Adipose tissue (tissue), 3 donors: Measurements from ENCODE around the gene PCMTD2. TPM values are rescaled to one million over a fixed set of nuclear protein-coding genes. Genes with fewer than 3 reads are reported as not detected.
"Not testable (repeated sequence)": the region's sequence is repeated elsewhere in the genome, so short reads cannot be mapped to it uniquely, and the experiment has no call there.

Source experiments
- H3K27ac ChIP-seq: one replicate; pipeline ENCODE4 v1.5.1; 2013; ENCODE audit warnings: low read depth, low read length
- WGBS, 3 donors: extraction: QIAGEN DNeasy Blood & Tissue Kit; methylation state at CpG; one replicate each; pipeline ENCODE4 v1.1.7; 2013; 5-methylcytosine and 5-hydroxymethylcytosine counted together
- polyA plus RNA-seq, 3 donors: library from polyadenylated mRNA; stranded (reverse); fragments of 200-250 nt; gene quantifications; one replicate each; pipeline ENCODE4 v1.2.3, GENCODE V29; 2013
- donor health status: healthy with polysubstance abuse.
- donor health status: Bipolar disorder and iron deficiency.
- donor health status: healthy.

The PCMTD2 gene
- polyA plus RNA-seq, 3 donors, result 17.5 to 29.0 (median 21.1) TPM

- 95 to 100% (median 95%) methylated on average over 4 to 17 of the region's 17 CpGs for WGBS, 3 donors
- H3K27ac ChIP-seq, result not testable (repeated sequence)
Observed at GRCh38 chr20:64234921-64235565, 20.5 kb upstream of the PCMTD2 start.

GRCh38 chr20:64236137-64237088 lies 19.1 kb upstream of the PCMTD2 start:
- H3K27ac ChIP-seq, result no peak overlapping the region
- WGBS, 3 donors, result 79 to 90% (median 90%) methylated on average over 18 to 27 of the region's 27 CpGs

- no peak overlapping the region for H3K27ac ChIP-seq
- WGBS, 3 donors, result 90 to 94% (median 93%) methylated on average over 17 of the region's 17 CpGs
Observed at GRCh38 chr20:64237316-64237715, 18.2 kb upstream of the PCMTD2 start.

- 61 to 75% (median 63%) methylated on average over 11 of the region's 11 CpGs for WGBS, 3 donors
- no peak overlapping the region for H3K27ac ChIP-seq
Observed at GRCh38 chr20:64238115-64238825, 17.3 kb upstream of the PCMTD2 start.

- no peak overlapping the region for H3K27ac ChIP-seq
- 69 to 78% (median 70%) methylated on average over 7 of the region's 7 CpGs for WGBS, 3 donors
Observed at GRCh38 chr20:64238851-64239387, 16.6 kb upstream of the PCMTD2 start.

GRCh38 chr20:64239449-64240242 lies 15.9 kb upstream of the PCMTD2 start:
- WGBS, 3 donors, result 89 to 92% (median 89%) methylated on average over 19 of the region's 19 CpGs
- H3K27ac ChIP-seq, result no peak overlapping the region

- 85 to 94% (median 93%) methylated on average over 26 of the region's 26 CpGs for WGBS, 3 donors
- no peak overlapping the region for H3K27ac ChIP-seq
Observed at GRCh38 chr20:64240243-64241015, 15.1 kb upstream of the PCMTD2 start.

GRCh38 chr20:64241061-64241460 lies 14.5 kb upstream of the PCMTD2 start:
- 75 to 80% (median 79%) methylated on average over 8 of the region's 8 CpGs for WGBS, 3 donors
- H3K27ac ChIP-seq, result no peak overlapping the region

GRCh38 chr20:64242003-64242796 lies 13.3 kb upstream of the PCMTD2 start:
- 78 to 84% (median 80%) methylated on average over 19 of the region's 19 CpGs for WGBS, 3 donors
- H3K27ac ChIP-seq, result no peak overlapping the region

GRCh38 chr20:64242797-64243475 lies 12.6 kb upstream of the PCMTD2 start:
- 73 to 90% (median 84%) methylated on average over 4 of the region's 4 CpGs for WGBS, 3 donors

GRCh38 chr20:64244281-64244805 lies 11.2 kb upstream of the PCMTD2 start:
- no peak overlapping the region for H3K27ac ChIP-seq
- WGBS, 3 donors, result 45 to 75% (median 69%) methylated on average over 2 of the region's 2 CpGs

More at GRCh38 chr20:64242797-64243475, 12.6 kb upstream of the PCMTD2 start:
- no peak overlapping the region for H3K27ac ChIP-seq

- no peak overlapping the region for H3K27ac ChIP-seq
- 52 to 60% (median 55%) methylated on average over 8 of the region's 8 CpGs for WGBS, 3 donors
Observed at GRCh38 chr20:64244870-64245603, 10.5 kb upstream of the PCMTD2 start.

GRCh38 chr20:64245746-64246595 lies 9.6 kb upstream of the PCMTD2 start:
- WGBS, 3 donors, result 76 to 84% (median 80%) methylated on average over 9 of the region's 9 CpGs
- H3K27ac ChIP-seq, result no peak overlapping the region

- WGBS, 3 donors, result 73 to 85% (median 78%) methylated on average over 10 of the region's 10 CpGs
- no peak overlapping the region for H3K27ac ChIP-seq
Observed at GRCh38 chr20:64246616-64247306, 8.8 kb upstream of the PCMTD2 start.
